NCI-H774 (cell line): ENCODE data around the gene ARHGAP23.

Experiments
- DNase-seq: peaks from one replicate; lab custom pipeline; 2025; lab: John Stamatoyannopoulos, UW

ARHGAP23 gene

GRCh38 chr17:38443356-38444031, 15.2 kb downstream of the ARHGAP23 start:
- no peak for DNase-seq

GRCh38 chr17:38444151-38444550, 15.9 kb downstream of the ARHGAP23 start:
- DNase-seq = peak; percentile 83

GRCh38 chr17:38447502-38448085, 19.3 kb downstream of the ARHGAP23 start:
- peak; percentile 31 for DNase-seq

GRCh38 chr17:38448208-38448771, 20.0 kb downstream of the ARHGAP23 start:
- DNase-seq = no peak

- DNase-seq = no peak
These were observed 21.1 kb downstream of the ARHGAP23 start for GRCh38 chr17:38449364-38449763.

GRCh38 chr17:38450557-38451029, 22.3 kb downstream of the ARHGAP23 start:
- no peak for DNase-seq

- no peak for DNase-seq
These were observed 23.0 kb downstream of the ARHGAP23 start for GRCh38 chr17:38451030-38451839.

DNA sequence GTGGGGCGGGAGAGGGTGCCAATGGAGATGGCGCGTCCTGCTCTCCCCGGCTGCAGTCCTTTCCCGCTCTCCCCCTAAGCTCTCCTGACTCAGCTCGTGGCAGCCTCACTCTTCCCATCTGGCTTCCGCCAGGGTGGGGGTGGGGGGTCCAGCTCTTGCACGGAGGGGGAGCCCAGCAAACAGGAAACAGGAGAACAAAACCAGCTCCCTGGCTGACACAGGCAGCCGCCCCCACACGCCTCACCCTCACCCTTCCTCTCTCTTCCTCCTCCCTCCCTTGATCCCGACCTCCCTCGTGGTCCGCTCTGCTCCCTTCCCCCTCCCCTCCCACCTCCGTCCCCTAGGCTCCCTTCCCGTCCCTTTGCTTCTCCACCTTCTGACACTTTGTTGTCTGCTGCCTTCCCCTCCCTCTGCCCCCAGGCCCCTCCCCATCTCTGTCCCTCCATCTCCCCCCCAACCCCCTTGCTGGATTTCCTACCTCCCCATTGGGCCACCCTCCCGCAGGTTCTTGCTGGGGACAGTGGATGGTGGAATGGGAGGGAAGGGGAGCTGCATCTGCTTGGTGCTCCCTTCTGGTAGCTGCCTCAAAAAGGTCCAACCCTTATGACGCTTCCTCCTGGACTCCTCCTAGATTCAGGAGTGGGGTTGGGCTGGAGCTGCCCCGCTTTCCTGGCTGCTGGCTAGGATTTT, 23.7 kb downstream of the ARHGAP23 start:
- DNase-seq = no peak

DNA sequence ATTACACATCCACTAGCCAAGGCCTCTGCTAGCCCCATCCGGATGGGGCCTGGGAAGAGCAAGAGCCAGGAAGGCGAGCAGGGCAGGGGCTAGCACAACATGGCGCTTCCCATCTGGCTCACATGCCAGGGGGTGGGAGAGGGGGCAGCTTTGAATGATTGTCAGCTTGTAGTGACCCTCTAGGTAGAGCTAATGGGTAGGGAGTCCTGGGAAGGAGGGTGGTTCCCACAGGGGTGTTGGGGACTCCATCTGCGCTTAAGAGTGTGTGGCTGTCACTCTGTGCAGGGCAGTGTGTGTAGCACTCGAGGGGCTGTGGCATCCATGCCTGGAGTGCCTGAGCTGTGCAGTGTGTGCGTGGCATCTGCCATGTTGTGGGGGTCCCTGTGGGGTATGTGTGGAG, 24.5 kb downstream of the ARHGAP23 start:
- no peak for DNase-seq

DNA sequence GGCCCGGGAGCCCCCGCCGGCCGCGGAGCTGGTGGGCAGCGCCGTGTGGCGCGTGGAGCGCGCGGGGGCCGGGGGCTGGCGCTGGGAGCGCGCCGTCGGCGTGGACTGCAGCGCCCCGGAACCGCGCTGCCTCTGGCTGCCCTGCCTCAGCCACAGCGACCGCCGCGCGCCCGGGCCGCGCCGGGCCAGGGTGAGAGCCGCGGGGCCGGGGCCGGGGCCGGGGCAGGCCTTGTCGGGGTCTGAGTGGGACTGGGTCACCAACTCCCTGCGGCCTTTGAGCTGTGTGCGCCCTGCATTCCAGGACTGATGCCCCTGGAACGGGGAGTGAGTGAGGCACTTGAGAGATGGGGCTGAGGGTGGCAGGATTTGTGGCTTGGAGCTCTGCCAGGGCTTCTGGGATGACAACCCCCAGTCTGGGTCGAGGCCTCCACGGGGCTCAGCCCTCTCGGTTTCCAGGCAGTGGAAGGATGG, 25.7 kb downstream of the ARHGAP23 start:
- DNase-seq = no peak

DNA sequence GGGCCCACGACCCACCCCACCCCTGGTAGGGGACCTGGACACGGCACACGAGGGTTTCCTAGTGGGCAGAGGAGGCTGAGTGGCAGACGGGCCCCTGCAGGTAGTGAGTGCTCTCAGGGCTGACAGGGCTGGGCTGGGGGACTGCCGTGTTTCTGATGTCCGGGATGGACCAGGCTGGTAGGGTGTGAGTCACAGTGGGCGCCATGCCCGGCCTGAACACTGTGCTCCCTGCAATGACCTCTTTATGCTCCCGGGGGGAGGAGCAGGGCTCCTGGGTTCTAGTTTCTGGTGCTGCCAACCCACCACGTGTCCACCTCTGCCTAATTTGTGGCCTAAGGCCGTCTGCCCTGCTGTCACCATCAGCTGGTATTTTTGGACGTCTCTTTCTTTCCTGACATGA, 26.3 kb downstream of the ARHGAP23 start:
- no peak for DNase-seq

- no peak for DNase-seq
These were observed 27.1 kb downstream of the ARHGAP23 start for GRCh38 chr17:38455288-38455915.

DNA sequence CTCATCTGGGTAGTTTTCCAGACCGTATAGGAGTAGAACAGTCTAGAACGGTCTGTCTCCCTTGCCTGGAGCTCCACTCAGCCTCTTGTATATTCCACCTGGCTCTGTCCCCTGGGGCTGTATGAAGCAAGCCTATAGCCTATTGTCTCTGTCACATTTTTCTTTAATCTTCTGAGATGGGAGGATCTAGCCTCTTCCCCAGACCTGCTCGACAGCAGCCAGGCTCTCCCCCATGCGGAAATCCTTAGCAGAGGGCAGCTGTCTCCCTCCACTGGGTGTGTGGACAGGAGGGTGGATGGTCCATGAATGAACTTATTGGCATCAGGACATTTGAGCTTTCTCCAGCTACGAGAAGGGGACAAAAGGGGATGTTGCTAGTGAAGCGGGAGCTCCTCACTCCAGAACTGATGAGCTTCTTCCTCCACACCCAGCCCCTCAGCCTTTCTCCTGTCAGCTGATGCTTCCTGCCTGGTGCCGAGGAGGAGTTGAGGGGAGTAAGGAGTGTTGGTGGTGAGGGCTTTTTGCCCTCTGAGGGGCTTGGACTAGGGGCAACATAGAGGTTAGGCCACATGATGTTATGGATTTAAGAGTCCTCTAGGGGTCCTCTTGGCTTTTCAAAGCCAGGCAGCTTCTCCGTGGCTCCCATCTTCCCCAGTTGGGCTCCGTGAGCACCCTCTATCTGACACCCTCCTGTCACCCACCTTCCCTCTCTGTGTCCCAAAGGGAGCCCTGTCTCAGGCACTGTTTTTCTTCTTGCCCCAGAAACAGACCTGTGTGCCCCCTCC, 28.0 kb downstream of the ARHGAP23 start:
- DNase-seq = no peak

DNA sequence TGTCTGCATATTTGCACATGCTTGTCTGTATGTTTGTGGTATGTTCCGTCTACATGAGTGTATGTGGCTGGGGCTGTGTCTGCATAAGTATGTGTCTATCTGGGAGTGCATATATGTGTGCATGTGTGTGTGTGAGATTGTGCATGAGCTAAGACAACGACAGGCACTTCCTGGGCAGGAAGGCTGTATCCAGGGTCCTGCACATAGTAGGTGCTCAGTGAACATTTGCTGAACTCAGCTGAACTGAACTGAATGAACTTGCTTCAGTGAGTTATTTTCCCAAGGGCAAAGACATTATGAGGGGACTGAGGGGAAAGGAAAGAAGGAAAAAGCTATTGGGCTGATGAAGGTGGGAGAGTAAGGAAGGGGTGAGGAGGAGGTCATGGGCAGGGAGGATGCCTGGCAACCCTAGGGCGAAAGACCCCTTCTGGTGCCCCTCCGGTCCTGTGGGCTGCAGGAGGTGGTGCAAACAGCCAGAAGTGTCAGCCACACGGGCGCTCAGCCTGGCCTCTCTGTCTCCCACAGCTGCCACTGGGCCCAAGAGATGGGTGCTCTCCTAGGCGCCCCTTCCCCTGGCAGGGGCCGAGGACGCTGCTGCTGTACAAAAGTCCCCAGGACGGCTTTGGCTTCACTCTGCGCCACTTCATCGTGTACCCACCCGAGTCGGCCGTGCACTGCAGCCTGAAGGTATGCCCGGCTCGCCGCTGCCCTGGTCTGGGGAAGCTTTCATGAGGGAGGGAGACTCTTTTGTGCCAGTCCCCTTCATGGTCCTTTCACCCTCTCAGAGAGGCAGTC, 29.5 kb downstream of the ARHGAP23 start:
- no peak for DNase-seq

- DNase-seq = no peak
These were observed 30.3 kb downstream of the ARHGAP23 start for GRCh38 chr17:38458521-38458920.

- no peak for DNase-seq
These were observed 31.3 kb downstream of the ARHGAP23 start for GRCh38 chr17:38459567-38459966.

- no peak for DNase-seq
These were observed 31.9 kb downstream of the ARHGAP23 start for GRCh38 chr17:38460082-38460715.

GRCh38 chr17:38460716-38461630, 32.7 kb downstream of the ARHGAP23 start:
- no peak for DNase-seq
